ENCODE measurements around the gene FAM131B.

FAM131B gene

GRCh38 chr7:143360788-143361551, 1.5 kb downstream of the FAM131B start:
- H4K8ac ChIP-seq (ENCODE audit: low read length), result no peak overlapping the region
- no peak overlapping the region for H3K9ac ChIP-seq (ENCODE audit: low read length)
- H3K4me1 ChIP-seq (ENCODE audit: control insufficient read depth, insufficient read depth, low read depth, low read length), result peaks cover 17% of the 10 kb centered on the region
- H2AK5ac ChIP-seq (ENCODE audit: low read length, severe bottlenecking), result no peak overlapping the region
- H3K4ac ChIP-seq (ENCODE audit: low read depth in 1 of 2, low read length in 2 of 2), result no peak overlapping the region
- H3K14ac ChIP-seq (ENCODE audit: low read length in 2 of 2), result no peak overlapping the region
- no peak overlapping the region for H3K27ac ChIP-seq (ENCODE audit: low read length, poor library complexity, severe bottlenecking)
- peak overlapping the region; percentile 69 for H3K4me2 ChIP-seq (ENCODE audit: low read length, poor library complexity, severe bottlenecking)
- peak overlapping the region in 1 of 2 experiments; percentile 60 for H3K4me3 ChIP-seq (ENCODE audit: insufficient read depth in 1 of 2, low read depth in 1 of 2, low read length in 2 of 2)
- H3K9me3 ChIP-seq (ENCODE audit: control insufficient read depth, low read length), result no peaks in the 10 kb centered on the region
- peaks cover 35 to 74% of the 10 kb centered on the region in 2 experiments for H3K27me3 ChIP-seq (ENCODE audit: control insufficient read depth in 1 of 2, insufficient read depth in 1 of 2, low read length in 2 of 2)
- no peak for DNase-seq
- H2BK120ac ChIP-seq (ENCODE audit: low read depth, low read length), result no peak overlapping the region
- H2AFZ ChIP-seq (ENCODE audit: low read depth, low read length), result no peak overlapping the region
- H3K79me1 ChIP-seq (replicated peaks; ENCODE audit: low read length, poor library complexity, severe bottlenecking), result no peaks in the 10 kb centered on the region
- no peak overlapping the region for H2BK5ac ChIP-seq (ENCODE audit: low read depth, low read length, poor library complexity, severe bottlenecking)
- peaks cover 0 to 26% of the 10 kb centered on the region in 2 experiments for H3K36me3 ChIP-seq (ENCODE audit: control insufficient read depth in 1 of 2, insufficient read depth in 2 of 2, low read depth in 1 of 2, low read length in 2 of 2)
- no peak overlapping the region for H2BK15ac ChIP-seq (ENCODE audit: low read depth, poor library complexity, severe bottlenecking)
- H4K91ac ChIP-seq (ENCODE audit: low read length), result no peak overlapping the region
- no peak overlapping the region for H3K18ac ChIP-seq (ENCODE audit: low read depth in 1 of 2, low read length in 2 of 2)
- H3K23ac ChIP-seq (ENCODE audit: low read length in 2 of 2), result no peak overlapping the region
- H2BK12ac ChIP-seq (ENCODE audit: low read length in 2 of 2), result no peak overlapping the region
- WGBS, result 27% methylated on average over 19 of the region's 19 CpGs

DNA sequence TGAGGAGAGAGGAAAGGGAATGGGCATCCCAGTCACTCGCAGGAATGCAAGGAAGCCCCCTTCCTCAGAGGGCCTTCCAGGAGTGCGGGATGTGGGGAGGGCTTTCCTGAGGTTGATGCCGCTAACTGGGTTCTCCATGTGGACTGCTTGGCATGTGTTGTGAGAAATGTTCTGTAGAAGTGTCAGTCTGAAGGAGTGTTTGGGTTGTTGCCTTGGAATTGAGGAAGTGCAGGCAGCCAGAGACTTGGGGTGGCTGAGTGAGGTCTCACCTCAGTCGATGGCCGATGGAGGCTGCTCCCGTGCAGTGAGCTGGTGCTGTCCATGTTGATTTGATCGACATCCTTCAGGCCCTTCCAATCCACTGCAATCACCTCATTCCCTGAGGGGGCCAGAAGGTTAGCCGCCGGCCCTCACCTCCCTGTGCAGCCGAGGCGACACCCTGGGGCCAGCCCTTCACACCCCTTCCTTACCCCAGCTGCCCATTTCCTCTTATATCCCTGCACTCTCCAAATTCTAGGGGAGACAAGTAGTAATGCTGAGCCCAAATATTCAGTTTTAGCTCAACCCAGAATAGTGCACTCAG, 2.7 kb downstream of the FAM131B start:
- 74% methylated on average over 8 of the region's 11 CpGs for WGBS
- Histone ChIP-seq H3K27ac (ENCODE audit: low read length, poor library complexity, severe bottlenecking) (no peak overlapping the region), H3K9ac (ENCODE audit: low read length) (no peak overlapping the region), H4K8ac (ENCODE audit: low read length) (no peak overlapping the region), H3K18ac (ENCODE audit: low read depth in 1 of 2, low read length in 2 of 2) (no peak overlapping the region), H3K4me2 (ENCODE audit: low read length, poor library complexity, severe bottlenecking) (no peak overlapping the region), H4K91ac (ENCODE audit: low read length) (no peak overlapping the region), H3K4ac (ENCODE audit: low read depth in 1 of 2, low read length in 2 of 2) (no peak overlapping the region), H3K23ac (ENCODE audit: low read length in 2 of 2) (no peak overlapping the region), H2AFZ (ENCODE audit: low read depth, low read length) (no peak overlapping the region), H2BK15ac (ENCODE audit: low read depth, poor library complexity, severe bottlenecking) (no peak overlapping the region), H2BK5ac (ENCODE audit: low read depth, low read length, poor library complexity, severe bottlenecking) (no peak overlapping the region), H2AK5ac (ENCODE audit: low read length, severe bottlenecking) (no peak overlapping the region), H2BK120ac (ENCODE audit: low read depth, low read length) (no peak overlapping the region), H3K36me3 (ENCODE audit: control insufficient read depth in 1 of 2, insufficient read depth in 2 of 2, low read depth in 1 of 2, low read length in 2 of 2) (peaks cover 0 to 31% of the 10 kb centered on the region in 2 experiments), H3K27me3 (ENCODE audit: control insufficient read depth in 1 of 2, insufficient read depth in 1 of 2, low read length in 2 of 2) (peaks cover 31 to 77% of the 10 kb centered on the region in 2 experiments), H3K79me1 (replicated peaks; ENCODE audit: low read length, poor library complexity, severe bottlenecking) (no peaks in the 10 kb centered on the region), H3K9me3 (ENCODE audit: control insufficient read depth, low read length) (no peaks in the 10 kb centered on the region), H3K4me1 (ENCODE audit: control insufficient read depth, insufficient read depth, low read depth, low read length) (peaks cover 17% of the 10 kb centered on the region), H3K14ac (ENCODE audit: low read length in 2 of 2) (no peak overlapping the region), H2BK12ac (ENCODE audit: low read length in 2 of 2) (no peak overlapping the region), H3K4me3 (ENCODE audit: insufficient read depth in 1 of 2, low read depth in 1 of 2, low read length in 2 of 2) (no peak overlapping the region)
- no peak for DNase-seq

GRCh38 chr7:143358626-143359025, 3.9 kb downstream of the FAM131B start:
- no peak overlapping the region for H2AFZ ChIP-seq (ENCODE audit: low read depth, low read length)

GRCh38 chr7:143356414-143357050, 6.0 kb downstream of the FAM131B start:
- Histone ChIP-seq H3K23ac (ENCODE audit: low read length in 2 of 2) (no peak overlapping the region), H4K8ac (ENCODE audit: low read length) (no peak overlapping the region), H3K27ac (ENCODE audit: low read length, poor library complexity, severe bottlenecking) (no peak overlapping the region), H3K14ac (ENCODE audit: low read length in 2 of 2) (no peak overlapping the region), H3K4me2 (ENCODE audit: low read length, poor library complexity, severe bottlenecking) (no peak overlapping the region), H3K4me3 (ENCODE audit: insufficient read depth in 1 of 2, low read depth in 1 of 2, low read length in 2 of 2) (no peak overlapping the region), H3K4me1 (ENCODE audit: control insufficient read depth, insufficient read depth, low read depth, low read length) (peaks cover 6% of the 10 kb centered on the region), H3K36me3 (ENCODE audit: control insufficient read depth in 1 of 2, insufficient read depth in 2 of 2, low read depth in 1 of 2, low read length in 2 of 2) (peaks cover 0 to 31% of the 10 kb centered on the region in 2 experiments), H4K91ac (ENCODE audit: low read length) (no peak overlapping the region), H3K18ac (ENCODE audit: low read depth in 1 of 2, low read length in 2 of 2) (no peak overlapping the region), H2BK15ac (ENCODE audit: low read depth, poor library complexity, severe bottlenecking) (no peak overlapping the region), H3K4ac (ENCODE audit: low read depth in 1 of 2, low read length in 2 of 2) (no peak overlapping the region), H2AFZ (ENCODE audit: low read depth, low read length) (no peak overlapping the region), H3K9ac (ENCODE audit: low read length) (no peak overlapping the region), H3K27me3 (ENCODE audit: control insufficient read depth in 1 of 2, insufficient read depth in 1 of 2, low read length in 2 of 2) (peaks cover 10 to 62% of the 10 kb centered on the region in 2 experiments), H2BK120ac (ENCODE audit: low read depth, low read length) (no peak overlapping the region), H3K9me3 (ENCODE audit: control insufficient read depth, low read length) (no peaks in the 10 kb centered on the region), H2BK5ac (ENCODE audit: low read depth, low read length, poor library complexity, severe bottlenecking) (no peak overlapping the region), H2BK12ac (ENCODE audit: low read length in 2 of 2) (no peak overlapping the region), H2AK5ac (ENCODE audit: low read length, severe bottlenecking) (no peak overlapping the region), H3K79me1 (replicated peaks; ENCODE audit: low read length, poor library complexity, severe bottlenecking) (no peaks in the 10 kb centered on the region)
- no peak for DNase-seq
- WGBS, result 91% methylated on average over 13 of the region's 13 CpGs

More at GRCh38 chr7:143358626-143359025, 3.9 kb downstream of the FAM131B start:
- H3K14ac ChIP-seq (ENCODE audit: low read length in 2 of 2), result no peak overlapping the region
- no peak overlapping the region for H3K9ac ChIP-seq (ENCODE audit: low read length)
- no peak overlapping the region for H4K8ac ChIP-seq (ENCODE audit: low read length)
- WGBS, result 94% methylated on average over 10 of the region's 12 CpGs
- H3K36me3 ChIP-seq (ENCODE audit: control insufficient read depth in 1 of 2, insufficient read depth in 2 of 2, low read depth in 1 of 2, low read length in 2 of 2), result peaks cover 0 to 31% of the 10 kb centered on the region in 2 experiments
- peaks cover 17% of the 10 kb centered on the region for H3K4me1 ChIP-seq (ENCODE audit: control insufficient read depth, insufficient read depth, low read depth, low read length)
- H3K18ac ChIP-seq (ENCODE audit: low read depth in 1 of 2, low read length in 2 of 2), result no peak overlapping the region
- H2AK5ac ChIP-seq (ENCODE audit: low read length, severe bottlenecking), result no peak overlapping the region
- no peak overlapping the region for H2BK120ac ChIP-seq (ENCODE audit: low read depth, low read length)
- no peak overlapping the region for H3K4me2 ChIP-seq (ENCODE audit: low read length, poor library complexity, severe bottlenecking)
- H2BK15ac ChIP-seq (ENCODE audit: low read depth, poor library complexity, severe bottlenecking), result no peak overlapping the region
- no peak overlapping the region for H3K23ac ChIP-seq (ENCODE audit: low read length in 2 of 2)
- H3K4ac ChIP-seq (ENCODE audit: low read depth in 1 of 2, low read length in 2 of 2), result no peak overlapping the region
- no peak overlapping the region for H3K27ac ChIP-seq (ENCODE audit: low read length, poor library complexity, severe bottlenecking)
- peaks cover 19 to 76% of the 10 kb centered on the region in 2 experiments for H3K27me3 ChIP-seq (ENCODE audit: control insufficient read depth in 1 of 2, insufficient read depth in 1 of 2, low read length in 2 of 2)
- H2BK5ac ChIP-seq (ENCODE audit: low read depth, low read length, poor library complexity, severe bottlenecking), result no peak overlapping the region
- H3K79me1 ChIP-seq (replicated peaks; ENCODE audit: low read length, poor library complexity, severe bottlenecking), result no peaks in the 10 kb centered on the region
- no peak overlapping the region for H2BK12ac ChIP-seq (ENCODE audit: low read length in 2 of 2)
- H4K91ac ChIP-seq (ENCODE audit: low read length), result no peak overlapping the region
- H3K9me3 ChIP-seq (ENCODE audit: control insufficient read depth, low read length), result no peaks in the 10 kb centered on the region
- DNase-seq, result no peak
- H3K4me3 ChIP-seq (ENCODE audit: insufficient read depth in 1 of 2, low read depth in 1 of 2, low read length in 2 of 2), result no peak overlapping the region

Measured in mesenchymal stem cell (in vitro differentiated cells and primary cell).